Thymus (tissue), 11 donors: ENCODE measurements around the gene BCAR3. TPM values are rescaled to one million over a fixed set of nuclear protein-coding genes. Genes with fewer than 3 reads are reported as not detected.

Experiments used
- DNase-seq, 9 donors: peaks; one replicate each; pipeline ENCODE4 v3.0.0-alpha.2; 2013; ENCODE audit warnings: low spot score in 9 of 9, low read depth in 6 of 9, missing footprints in 1 of 9
- H3K27ac ChIP-seq, 2 donors: one replicate each; pipeline ENCODE4 v1.5.1; 2013; ENCODE audit warnings: control low read depth in 1 of 2, low read depth in 1 of 2, low read length in 1 of 2, mild to moderate bottlenecking in 1 of 2, moderate library complexity in 1 of 2
- H3K27me3 ChIP-seq, 2 donors: one replicate each; pipeline ENCODE4 v1.5.1; 2013; ENCODE audit warnings: low read length in 1 of 2; ENCODE audit not compliant: control insufficient read depth in 2 of 2, insufficient read depth in 1 of 2
- H3K36me3 ChIP-seq, 2 donors: one replicate each; pipeline ENCODE4 v1.5.1; 2013; ENCODE audit warnings: low read length in 1 of 2, mild to moderate bottlenecking in 1 of 2, moderate library complexity in 1 of 2; ENCODE audit not compliant: control insufficient read depth in 2 of 2, insufficient read depth in 2 of 2
- H3K4me1 ChIP-seq, 2 donors: one replicate each; pipeline ENCODE4 v1.5.1; 2013; ENCODE audit warnings: low read length in 2 of 2; ENCODE audit not compliant: control insufficient read depth in 2 of 2, insufficient read depth in 2 of 2
- H3K4me3 ChIP-seq, 2 donors: one replicate each; pipeline ENCODE4 v1.5.1; 2013; ENCODE audit warnings: low read length in 2 of 2, control low read depth in 1 of 2, mild to moderate bottlenecking in 1 of 2
- H3K9me3 ChIP-seq, 2 donors: one replicate each; pipeline ENCODE4 v1.5.1; 2013; ENCODE audit warnings: low read length in 1 of 2, mild to moderate bottlenecking in 1 of 2; ENCODE audit not compliant: control insufficient read depth in 2 of 2, insufficient read depth in 1 of 2
- WGBS: extraction: QIAGEN DNeasy Blood & Tissue Kit; methylation state at CpG from one replicate; pipeline ENCODE4 v1.1.7; 2013; 5-methylcytosine and 5-hydroxymethylcytosine counted together
- polyA plus RNA-seq: library from polyadenylated mRNA; stranded (reverse); fragments of 200-250 nt; gene quantifications from one replicate; pipeline ENCODE4 v1.2.3, GENCODE V29; 2013
- total RNA-seq: library from RNA; stranded (reverse); fragments of 120-200 nt; gene quantifications from one replicate; pipeline ENCODE4 v1.2.4, GENCODE V29; 2013
- donor health status: healthy.

The BCAR3 gene
- total and polyA plus RNA-seq, 2 donors = 7.9 to 10.5 TPM

GRCh38 chr1:93613898-93614297 lies 67.7 kb downstream of the BCAR3 start:
- no peaks in the 10 kb centered on the region for H3K36me3 ChIP-seq
- H3K9me3 ChIP-seq = no peaks in the 10 kb centered on the region
- H3K4me1 ChIP-seq = peaks cover 0 to 28% of the 10 kb centered on the region in 2 donors
- no peak overlapping the region for H3K4me3 ChIP-seq
- WGBS = 96% methylated on average over 11 of the region's 11 CpGs
- no peak for DNase-seq
- H3K27me3 ChIP-seq = no peaks in the 10 kb centered on the region
- H3K27ac ChIP-seq = no peak overlapping the region

- no peak for DNase-seq
- H3K4me1 ChIP-seq = peaks cover 0 to 35% of the 10 kb centered on the region in 2 donors
- WGBS = 93% methylated on average over 3 of the region's 3 CpGs
- no peaks in the 10 kb centered on the region for H3K9me3 ChIP-seq
- H3K36me3 ChIP-seq = no peaks in the 10 kb centered on the region
- no peak overlapping the region for H3K4me3 ChIP-seq
- H3K27me3 ChIP-seq = no peaks in the 10 kb centered on the region
- no peak overlapping the region for H3K27ac ChIP-seq
These were observed 69.1 kb downstream of the BCAR3 start for GRCh38 chr1:93612510-93612909.

- no peak overlapping the region for H3K4me3 ChIP-seq
- no peaks in the 10 kb centered on the region for H3K36me3 ChIP-seq
- H3K27me3 ChIP-seq = no peaks in the 10 kb centered on the region
- DNase-seq = no peak
- no peak overlapping the region for H3K27ac ChIP-seq
- peaks cover 0 to 27% of the 10 kb centered on the region in 2 donors for H3K4me1 ChIP-seq
- no peaks in the 10 kb centered on the region for H3K9me3 ChIP-seq
- 95% methylated on average over 5 of the region's 5 CpGs for WGBS
These were observed 70.0 kb downstream of the BCAR3 start for GRCh38 chr1:93611668-93612067.

GRCh38 chr1:93609536-93609935 lies 72.1 kb downstream of the BCAR3 start:
- no peak for DNase-seq
- peaks cover 0 to 20% of the 10 kb centered on the region in 2 donors for H3K4me1 ChIP-seq
- no peak overlapping the region for H3K4me3 ChIP-seq
- WGBS = 97% methylated on average over 8 of the region's 8 CpGs
- no peaks in the 10 kb centered on the region for H3K9me3 ChIP-seq
- no peak overlapping the region for H3K27ac ChIP-seq
- H3K27me3 ChIP-seq = no peaks in the 10 kb centered on the region
- H3K36me3 ChIP-seq = no peaks in the 10 kb centered on the region

- Histone ChIP-seq H3K9me3 (no peaks in the 10 kb centered on the region), H3K27ac (peak overlapping the region in 1 of 2 donors; percentile 40), H3K27me3 (no peaks in the 10 kb centered on the region), H3K4me3 (no peak overlapping the region), H3K4me1 (peaks cover 0 to 17% of the 10 kb centered on the region in 2 donors), H3K36me3 (no peaks in the 10 kb centered on the region)
- WGBS = 96% methylated on average over 15 of the region's 15 CpGs
- DNase-seq = no peak
These were observed 73.2 kb downstream of the BCAR3 start for GRCh38 chr1:93608187-93609109.

GRCh38 chr1:93607814-93608186 lies 73.8 kb downstream of the BCAR3 start:
- no peak overlapping the region for H3K27ac ChIP-seq
- no peak overlapping the region for H3K4me3 ChIP-seq
- no peaks in the 10 kb centered on the region for H3K36me3 ChIP-seq
- H3K9me3 ChIP-seq = no peaks in the 10 kb centered on the region
- 94% methylated on average over 5 of the region's 5 CpGs for WGBS
- H3K4me1 ChIP-seq = peaks cover 0 to 17% of the 10 kb centered on the region in 2 donors
- H3K27me3 ChIP-seq = no peaks in the 10 kb centered on the region
- no peak for DNase-seq

- 94% methylated on average over 4 of the region's 4 CpGs for WGBS
- Histone ChIP-seq H3K4me1 (peaks cover 0 to 14% of the 10 kb centered on the region in 2 donors), H3K9me3 (no peaks in the 10 kb centered on the region), H3K36me3 (no peaks in the 10 kb centered on the region), H3K27ac (no peak overlapping the region), H3K4me3 (no peak overlapping the region), H3K27me3 (no peaks in the 10 kb centered on the region)
- DNase-seq = no peak
These were observed 75.7 kb downstream of the BCAR3 start for GRCh38 chr1:93605812-93606512.

GRCh38 chr1:93605026-93605568 lies 76.5 kb downstream of the BCAR3 start:
- no peaks in the 10 kb centered on the region for H3K9me3 ChIP-seq
- H3K4me1 ChIP-seq = peaks cover 0 to 17% of the 10 kb centered on the region in 2 donors
- H3K27ac ChIP-seq = no peak overlapping the region
- DNase-seq = no peak
- H3K4me3 ChIP-seq = no peak overlapping the region
- H3K36me3 ChIP-seq = no peaks in the 10 kb centered on the region
- WGBS = 98% methylated on average over 10 of the region's 10 CpGs
- H3K27me3 ChIP-seq = no peaks in the 10 kb centered on the region

GRCh38 chr1:93604411-93604810 lies 77.2 kb downstream of the BCAR3 start:
- Histone ChIP-seq H3K4me1 (peaks cover 0 to 16% of the 10 kb centered on the region in 2 donors), H3K4me3 (no peak overlapping the region), H3K36me3 (no peaks in the 10 kb centered on the region), H3K27ac (no peak overlapping the region), H3K9me3 (no peaks in the 10 kb centered on the region), H3K27me3 (no peaks in the 10 kb centered on the region)
- DNase-seq = no peak
- WGBS = 97% methylated on average over 1 of the region's 1 CpG
